CD14-positive monocyte (primary cell): ENCODE results near the gene BPHL. TPM values are rescaled to one million over a fixed set of nuclear protein-coding genes. Genes with fewer than 3 reads are reported as not detected.
"Not testable (repeated sequence)": the region's sequence is repeated elsewhere in the genome, so short reads cannot be mapped to it uniquely, and the experiment has no call there.

ENCODE experiments used
- DNase-seq, 3 donors: peaks; one replicate each; pipeline ENCODE4 v3.0.0-alpha.2; 2011 to 2022
- H2AFZ ChIP-seq: 2 replicates; pipeline ENCODE4 v1.6.0; 2012; ENCODE audit warnings: mild to moderate bottlenecking, low read depth, low read length, inconsistent platforms; ENCODE audit not compliant: insufficient read depth, poor library complexity, severe bottlenecking
- H3K27ac ChIP-seq, 2 donors: 1 replicate in 1 of 2; 2 replicates in 1 of 2; pipeline ENCODE4 v1.5.1; 2012 to 2013; ENCODE audit warnings: low read length in 2 of 2, control low read depth in 1 of 2, inconsistent platforms in 1 of 2, low read depth in 1 of 2, mild to moderate bottlenecking in 1 of 2
- H3K27me3 ChIP-seq, 2 donors: one replicate each; pipeline versions ENCODE4 v1.6.0 to v1.6.1; 2011 to 2013; ENCODE audit warnings: low read length in 2 of 2; ENCODE audit not compliant: control insufficient read depth in 2 of 2, insufficient read depth in 2 of 2
- H3K36me3 ChIP-seq, 2 donors: replicated peaks in 1 of 2; 1 replicate in 1 of 2; 2 replicates in 1 of 2; pipeline versions ENCODE4 v1.5.1 to v1.6.1; 2012 to 2013; ENCODE audit warnings: low read length in 2 of 2, control low read depth in 1 of 2, inconsistent platforms in 1 of 2, mild to moderate bottlenecking in 1 of 2; ENCODE audit not compliant: insufficient read depth in 2 of 2, control insufficient read depth in 1 of 2
- H3K4me1 ChIP-seq, 2 donors: 1 replicate in 1 of 2; 2 replicates in 1 of 2; pipeline versions ENCODE4 v1.5.1 to v1.6.1; 2012 to 2013; ENCODE audit warnings: low read length in 2 of 2, control low read depth in 1 of 2, inconsistent platforms in 1 of 2, mild to moderate bottlenecking in 1 of 2, moderate library complexity in 1 of 2; ENCODE audit not compliant: insufficient read depth in 2 of 2, control insufficient read depth in 1 of 2
- H3K4me2 ChIP-seq: replicated peaks from 2 replicates; pipeline ENCODE3; 2012; ENCODE audit warnings: low read length, moderate library complexity, mild to moderate bottlenecking; ENCODE audit not compliant: poor library complexity, severe bottlenecking; ENCODE audit errors: extremely low read depth
- H3K4me3 ChIP-seq, 3 experiments: fragments of 200-600 bp in 1 of 3; sonication (generic) in 1 of 3; replicated peaks in 1 of 3; 1 replicate in 2 of 3; 2 replicates in 1 of 3; pipeline ENCODE4 v1.5.1; 2011 to 2013; ENCODE audit warnings: low read length in 3 of 3, mild to moderate bottlenecking in 3 of 3, control low read depth in 2 of 3, low read depth in 2 of 3, inconsistent platforms in 1 of 3, moderate library complexity in 1 of 3
- H3K79me2 ChIP-seq: 2 replicates; pipeline ENCODE4 v1.6.0; 2012; ENCODE audit warnings: mild to moderate bottlenecking, control low read depth, inconsistent platforms, low read length, moderate library complexity; ENCODE audit not compliant: insufficient read depth
- H3K9ac ChIP-seq: 2 replicates; pipeline ENCODE4 v1.6.0; 2017; ENCODE audit warnings: low read length, mild to moderate bottlenecking; ENCODE audit not compliant: insufficient read depth, poor library complexity, severe bottlenecking
- H3K9me3 ChIP-seq, 2 donors: replicated peaks in 1 of 2; 1 replicate in 1 of 2; 2 replicates in 1 of 2; pipeline versions ENCODE4 v1.5.1 to v1.6.1; 2012 to 2013; ENCODE audit warnings: low read length in 2 of 2, control low read depth in 1 of 2; ENCODE audit not compliant: control insufficient read depth in 1 of 2, insufficient read depth in 1 of 2
- H4K20me1 ChIP-seq: 2 replicates; pipeline ENCODE4 v1.6.0; 2012; ENCODE audit warnings: mild to moderate bottlenecking, low read length, control low read depth, moderate library complexity; ENCODE audit not compliant: insufficient read depth
- H3K27ac Mint-ChIP-seq, 7 donors: one replicate each; pipeline ENCODE4 v1.8.0; 2020; ENCODE audit warnings: mild to moderate bottlenecking in 7 of 7, mixed read lengths in 7 of 7, moderate library complexity in 6 of 7, inconsistent platforms in 2 of 7
- H3K27me3 Mint-ChIP-seq, 3 donors: one replicate each; pipeline ENCODE4 v1.8.0; 2021 to 2022; ENCODE audit warnings: low read depth in 3 of 3, mild to moderate bottlenecking in 3 of 3, mixed read lengths in 3 of 3, moderate library complexity in 3 of 3, inconsistent platforms in 1 of 3
- H3K36me3 Mint-ChIP-seq, 2 donors: one replicate each; pipeline ENCODE4 v1.8.0; 2020; ENCODE audit warnings: mixed read lengths in 2 of 2, inconsistent platforms in 1 of 2, mild to moderate bottlenecking in 1 of 2
- H3K4me1 Mint-ChIP-seq: one replicate; pipeline ENCODE4 v1.8.0; 2020; ENCODE audit warnings: mild to moderate bottlenecking, mixed read lengths
- H3K4me3 Mint-ChIP-seq, 2 donors: one replicate each; pipeline ENCODE4 v1.8.0; 2020; ENCODE audit warnings: mild to moderate bottlenecking in 2 of 2, mixed read lengths in 2 of 2, moderate library complexity in 1 of 2
- H3K9me3 Mint-ChIP-seq, 7 donors: one replicate each; pipeline ENCODE4 v1.8.0; 2020 to 2022; ENCODE audit warnings: mixed read lengths in 7 of 7, mild to moderate bottlenecking in 6 of 7, moderate library complexity in 6 of 7, inconsistent platforms in 2 of 7
- WGBS: methylation state at CpG from one replicate; pipeline ENCODE4 v1.1.5; 2013; ENCODE audit warnings: missing lambda C conversion rate; ENCODE audit not compliant: insufficient coverage; 5-methylcytosine and 5-hydroxymethylcytosine counted together
- intact Hi-C, 2 donors: fragments of 100-400 bp; cut with micrococcal nuclease; formaldehyde crosslinking; loops; one replicate each; pipeline versions ENCODE4 v1.15.0 to v1.15.1; 2023
- polyA plus RNA-seq, 3 donors: library from polyadenylated mRNA; depleted of rRNA in 1 of 3; unstranded in 2 of 3; stranded (reverse) in 1 of 3; fragments of 300-500 nt in 2 of 3; fragments of >200 nt in 1 of 3; fragmentation: Illumina TruSeq in 2 of 3; gene quantifications; 1 replicate in 2 of 3; 2 replicates in 1 of 3; pipeline ENCODE4 v1.2.3, GENCODE V29; 2012 to 2021
- TF ChIP-seq, protein P1 (sequence below): fragments of 200-600 bp; IDR thresholded peaks from one replicate; pipeline ENCODE4 v1.8.0; 2022; ENCODE audit warnings: antibody characterized with exemption, mild to moderate bottlenecking

Gene BPHL
- polyA plus RNA-seq, 3 donors = 4.6 to 7.8 (median 5.9) TPM

DNA sequence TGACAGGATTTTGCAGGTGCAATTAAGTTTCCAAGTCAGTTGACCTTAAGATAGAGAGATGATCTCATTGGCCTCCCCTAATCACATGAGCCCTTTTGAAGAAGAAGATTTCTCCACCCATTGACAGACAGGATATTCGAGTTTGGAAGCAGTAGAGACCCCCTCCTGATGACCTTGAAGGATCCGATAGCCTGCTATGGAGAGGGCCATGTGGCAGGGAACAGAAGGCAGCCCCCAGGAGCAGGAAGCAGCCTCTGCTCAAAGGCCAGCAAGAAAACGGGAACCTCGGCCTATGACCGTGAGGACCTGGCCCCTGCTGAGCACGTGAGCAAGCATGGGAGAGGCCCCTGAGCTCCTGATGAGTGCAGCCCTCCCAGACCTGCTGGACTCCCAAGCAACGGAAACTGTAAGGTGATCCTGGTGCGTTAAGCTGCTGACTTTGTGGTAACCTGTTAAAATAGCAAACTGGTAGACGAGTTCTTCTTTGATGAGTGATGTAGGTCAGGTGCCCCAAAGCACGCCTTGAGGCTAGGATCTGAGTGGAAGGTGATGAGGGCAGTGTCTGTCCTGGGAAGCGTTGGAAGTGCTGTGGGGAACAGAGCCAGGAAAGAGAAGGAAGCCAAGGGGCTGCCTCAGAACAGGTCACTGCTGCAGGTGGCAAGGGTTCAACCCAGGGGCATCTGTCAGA, 57.3 kb downstream of the BPHL start:
- H3K4me1 ChIP-seq = peaks cover 0 to 4% of the 10 kb centered on the region in 2 donors
- no peaks in the 10 kb centered on the region for H3K36me3 ChIP-seq
- H3K27me3 Mint-ChIP-seq = peaks cover 10 to 18% (median 14%) of the 10 kb centered on the region in 3 donors
- TF ChIP-seq, protein P1, sequence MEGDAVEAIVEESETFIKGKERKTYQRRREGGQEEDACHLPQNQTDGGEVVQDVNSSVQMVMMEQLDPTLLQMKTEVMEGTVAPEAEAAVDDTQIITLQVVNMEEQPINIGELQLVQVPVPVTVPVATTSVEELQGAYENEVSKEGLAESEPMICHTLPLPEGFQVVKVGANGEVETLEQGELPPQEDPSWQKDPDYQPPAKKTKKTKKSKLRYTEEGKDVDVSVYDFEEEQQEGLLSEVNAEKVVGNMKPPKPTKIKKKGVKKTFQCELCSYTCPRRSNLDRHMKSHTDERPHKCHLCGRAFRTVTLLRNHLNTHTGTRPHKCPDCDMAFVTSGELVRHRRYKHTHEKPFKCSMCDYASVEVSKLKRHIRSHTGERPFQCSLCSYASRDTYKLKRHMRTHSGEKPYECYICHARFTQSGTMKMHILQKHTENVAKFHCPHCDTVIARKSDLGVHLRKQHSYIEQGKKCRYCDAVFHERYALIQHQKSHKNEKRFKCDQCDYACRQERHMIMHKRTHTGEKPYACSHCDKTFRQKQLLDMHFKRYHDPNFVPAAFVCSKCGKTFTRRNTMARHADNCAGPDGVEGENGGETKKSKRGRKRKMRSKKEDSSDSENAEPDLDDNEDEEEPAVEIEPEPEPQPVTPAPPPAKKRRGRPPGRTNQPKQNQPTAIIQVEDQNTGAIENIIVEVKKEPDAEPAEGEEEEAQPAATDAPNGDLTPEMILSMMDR = no peak
- 77% methylated on average over 10 of the region's 11 CpGs for WGBS
- H3K4me2 ChIP-seq = no peak overlapping the region
- peak in 1 of 3 donors; percentile 39 for DNase-seq
- no peak overlapping the region for H2AFZ ChIP-seq
- H3K4me3 Mint-ChIP-seq = no peak overlapping the region
- H4K20me1 ChIP-seq = no peaks in the 10 kb centered on the region
- no peaks in the 10 kb centered on the region for H3K36me3 Mint-ChIP-seq
- peaks cover 0 to 3% (median 0%) of the 10 kb centered on the region in 7 donors for H3K9me3 Mint-ChIP-seq
- H3K9ac ChIP-seq = no peak overlapping the region
- H3K4me3 ChIP-seq = no peak overlapping the region
- H3K4me1 Mint-ChIP-seq = peaks cover 14% of the 10 kb centered on the region
- H3K27ac Mint-ChIP-seq = peak overlapping the region in 4 of 7 donors; percentile 7 to 58 (median 36)
- H3K9me3 ChIP-seq = no peaks in the 10 kb centered on the region
- no peaks in the 10 kb centered on the region for H3K79me2 ChIP-seq
- no peaks in the 10 kb centered on the region for H3K27me3 ChIP-seq
- no peak overlapping the region for H3K27ac ChIP-seq
- intact Hi-C loops = no loop called here

DNA sequence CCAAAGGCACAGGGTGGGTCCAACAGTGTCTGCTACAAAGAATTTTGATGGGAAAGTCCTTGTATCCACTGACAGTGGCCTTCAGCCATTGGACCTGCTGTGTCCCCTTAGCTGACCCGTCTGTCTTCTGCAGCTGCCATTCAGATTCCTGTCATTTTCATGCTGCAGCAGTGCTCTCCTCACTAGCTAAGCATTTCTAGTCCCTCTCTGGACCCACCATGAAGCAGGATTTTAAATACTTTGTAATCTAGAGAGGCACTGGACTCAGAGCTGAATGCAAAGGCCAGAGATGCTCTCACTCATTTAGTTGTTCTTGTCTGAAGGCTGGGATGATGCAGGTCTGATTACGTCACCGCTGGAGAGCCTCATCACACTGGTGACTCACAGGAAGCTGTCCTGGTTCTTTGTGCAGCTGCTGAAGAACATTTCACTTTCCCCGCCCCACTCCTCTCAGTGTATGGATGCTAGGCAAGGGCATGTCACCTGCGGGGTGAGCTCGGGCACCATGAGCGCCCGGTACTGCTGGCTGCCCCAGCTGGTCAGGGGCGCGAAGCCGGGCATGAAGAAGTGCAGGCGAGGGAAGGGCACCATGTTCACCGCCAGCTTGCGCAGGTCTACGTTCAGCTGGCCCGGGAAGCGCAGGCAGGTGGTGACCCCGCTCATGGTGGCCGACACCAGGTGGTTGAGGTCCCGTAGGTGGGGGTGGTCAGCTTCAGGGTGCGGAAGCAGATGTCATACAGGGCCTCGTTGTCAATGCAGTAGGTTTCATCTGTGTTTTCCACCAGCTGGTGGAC, 58.2 kb downstream of the BPHL start:
- Mint-ChIP-seq H3K27ac (peak overlapping the region in 3 of 7 donors; percentile 24 to 82 (median 28)), H3K9me3 (peaks cover 0 to 2% (median 0%) of the 10 kb centered on the region in 7 donors), H3K4me3 (no peak overlapping the region), H3K4me1 (peaks cover 14% of the 10 kb centered on the region), H3K27me3 (peaks cover 10 to 17% (median 16%) of the 10 kb centered on the region in 3 donors), H3K36me3 (no peaks in the 10 kb centered on the region)
- Histone ChIP-seq H3K27me3 (peaks cover 0 to 2% of the 10 kb centered on the region in 2 donors), H3K9me3 (no peaks in the 10 kb centered on the region), H3K79me2 (no peaks in the 10 kb centered on the region), H3K4me3 (no peak overlapping the region), H3K36me3 (no peaks in the 10 kb centered on the region), H2AFZ (no peak overlapping the region), H3K27ac (no peak overlapping the region), H3K4me1 (peaks cover 0 to 4% of the 10 kb centered on the region in 2 donors), H3K4me2 (no peak overlapping the region), H3K9ac (no peak overlapping the region), H4K20me1 (no peaks in the 10 kb centered on the region)
- WGBS = 74% methylated on average over 10 of the region's 22 CpGs
- peak; percentile 70 to 89 (median 72) for DNase-seq
- intact Hi-C loops = no loop called here
- TF ChIP-seq, protein P1 = no peak

DNA sequence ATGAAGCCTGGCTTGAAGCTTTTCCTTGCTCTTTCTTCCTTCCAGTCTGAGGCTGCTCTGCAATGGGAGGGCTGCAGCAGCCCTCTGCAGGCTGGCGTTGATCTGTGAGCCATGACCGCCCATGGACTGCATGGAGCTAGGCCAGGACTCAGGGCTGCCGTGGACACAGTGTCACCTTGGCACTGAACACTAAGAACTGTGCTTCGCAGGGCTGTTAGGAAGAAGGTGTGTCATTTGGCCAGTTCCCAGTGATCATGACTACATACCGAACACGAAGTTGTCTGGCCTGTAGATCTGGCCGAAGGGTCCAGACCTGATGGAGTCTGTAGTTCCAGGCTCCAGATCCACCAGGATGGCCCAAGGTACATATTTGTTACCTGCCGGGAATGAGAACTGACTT, 60.2 kb downstream of the BPHL start:
- H4K20me1 ChIP-seq, H3K4me1 ChIP-seq, intact Hi-C loops, H3K9me3 Mint-ChIP-seq, DNase-seq, H3K27ac Mint-ChIP-seq, H3K9ac ChIP-seq, H3K79me2 ChIP-seq, H3K36me3 Mint-ChIP-seq, H3K27me3 ChIP-seq, H3K27ac ChIP-seq, H3K4me3 Mint-ChIP-seq, H3K9me3 ChIP-seq, H3K4me2 ChIP-seq, H2AFZ ChIP-seq, H3K4me3 ChIP-seq, H3K36me3 ChIP-seq: not testable (repeated sequence)
- peaks cover 8 to 19% (median 13%) of the 10 kb centered on the region in 3 donors for H3K27me3 Mint-ChIP-seq
- peaks cover 14% of the 10 kb centered on the region for H3K4me1 Mint-ChIP-seq
- WGBS = 100% methylated on average over 6 of the region's 8 CpGs
